ENCODE results near the gene ZNF800. TPM values are rescaled to one million over a fixed set of nuclear protein-coding genes. Genes with fewer than 3 reads are reported as not detected.
A peak's percentile ranks its signal among the peaks of the same experiment; 100 is the strongest.

Gene ZNF800
- total RNA-seq, 1 experiment from 2014 or later: 5.3 TPM

DNA sequence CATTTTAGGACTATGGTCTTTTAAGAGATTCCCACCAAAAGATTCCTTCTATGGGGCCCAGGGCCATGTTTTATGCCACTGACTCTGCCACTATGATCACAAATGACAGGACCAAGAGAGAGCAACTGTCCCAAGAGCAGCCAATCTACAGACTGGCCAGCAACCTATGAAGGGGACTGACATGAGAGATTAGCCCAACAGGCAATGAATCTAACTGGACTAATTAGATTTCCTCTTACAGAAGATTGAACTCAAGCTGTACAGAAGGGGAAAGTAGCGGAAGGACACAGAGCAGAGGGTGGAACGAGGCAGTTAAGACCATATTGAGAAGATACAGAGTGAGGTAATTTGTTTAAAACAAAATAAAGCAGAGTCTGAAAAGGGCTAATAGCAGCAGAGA lies 25.8 kb downstream of the ZNF800 start:
- Histone ChIP-seq H3K27me3 (no peaks in the 10 kb centered on the region), H3K36me3 (peaks cover 18% of the 10 kb centered on the region), H3K4me3 (no peak overlapping the region), H3K9me3 (no peaks in the 10 kb centered on the region)
- no peak for DNase-seq

DNA sequence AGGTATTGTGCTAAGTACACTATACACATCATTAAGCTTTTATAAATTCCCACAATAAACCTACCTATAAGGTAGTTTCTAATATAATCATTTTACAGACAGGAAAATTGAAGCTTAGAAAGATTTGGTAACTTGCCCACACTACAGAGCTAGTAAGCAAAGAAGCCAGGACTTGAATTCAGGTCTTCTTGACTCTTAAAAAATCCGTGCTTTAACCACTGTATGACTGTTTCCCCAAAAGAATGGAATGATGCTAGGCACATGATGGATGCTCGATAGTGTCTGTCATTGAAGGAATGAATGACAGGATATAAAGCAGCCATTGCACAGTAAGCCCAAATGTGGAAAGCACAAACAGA lies 26.6 kb downstream of the ZNF800 start:
- H3K36me3 ChIP-seq: peaks cover 17% of the 10 kb centered on the region
- no peak for DNase-seq

DNA sequence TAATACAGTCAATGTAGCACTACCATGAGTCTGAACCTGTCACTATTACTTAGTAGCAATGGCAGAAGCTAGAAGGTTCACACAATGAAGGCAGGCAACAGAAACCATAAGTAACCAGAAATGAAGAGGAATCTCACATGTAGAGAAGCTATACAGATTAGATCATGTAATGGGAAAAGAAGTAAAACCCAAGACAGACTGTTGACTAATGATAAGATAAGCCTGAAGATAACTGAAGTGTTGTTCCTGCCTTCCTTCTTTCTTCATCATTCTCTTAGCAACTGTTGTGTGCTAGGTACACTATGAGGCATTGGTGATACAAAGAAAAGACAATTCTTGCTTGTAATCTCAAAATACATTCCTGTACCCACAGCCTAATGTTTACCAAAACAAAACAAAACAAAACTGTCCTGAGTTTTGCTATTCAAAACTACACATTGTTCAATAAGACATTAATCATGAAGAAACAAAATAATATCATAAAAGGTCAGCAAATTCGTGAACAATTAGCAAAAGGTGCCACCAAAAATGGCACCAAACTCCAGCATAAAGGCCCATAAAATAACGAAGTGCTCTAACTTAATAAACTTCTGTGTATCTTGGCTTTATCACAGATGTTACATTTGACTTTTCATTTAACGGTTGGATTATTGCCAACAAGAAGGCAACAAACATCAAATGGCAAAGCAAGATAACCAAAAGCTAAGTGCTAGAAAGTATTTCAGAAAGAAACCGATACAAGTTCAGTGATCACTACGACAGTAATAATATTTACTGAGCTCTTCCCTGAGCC lies 27.1 kb downstream of the ZNF800 start:
- H3K36me3 ChIP-seq: peaks cover 17% of the 10 kb centered on the region
- H3K27me3 ChIP-seq: no peaks in the 10 kb centered on the region
- H3K4me3 ChIP-seq: no peak overlapping the region
- DNase-seq: no peak
- H3K9me3 ChIP-seq: no peaks in the 10 kb centered on the region

More for the DNA sequence above, 26.6 kb downstream of the ZNF800 start:
- Histone ChIP-seq H3K4me3 (no peak overlapping the region), H3K9me3 (no peaks in the 10 kb centered on the region), H3K27me3 (no peaks in the 10 kb centered on the region)

DNA sequence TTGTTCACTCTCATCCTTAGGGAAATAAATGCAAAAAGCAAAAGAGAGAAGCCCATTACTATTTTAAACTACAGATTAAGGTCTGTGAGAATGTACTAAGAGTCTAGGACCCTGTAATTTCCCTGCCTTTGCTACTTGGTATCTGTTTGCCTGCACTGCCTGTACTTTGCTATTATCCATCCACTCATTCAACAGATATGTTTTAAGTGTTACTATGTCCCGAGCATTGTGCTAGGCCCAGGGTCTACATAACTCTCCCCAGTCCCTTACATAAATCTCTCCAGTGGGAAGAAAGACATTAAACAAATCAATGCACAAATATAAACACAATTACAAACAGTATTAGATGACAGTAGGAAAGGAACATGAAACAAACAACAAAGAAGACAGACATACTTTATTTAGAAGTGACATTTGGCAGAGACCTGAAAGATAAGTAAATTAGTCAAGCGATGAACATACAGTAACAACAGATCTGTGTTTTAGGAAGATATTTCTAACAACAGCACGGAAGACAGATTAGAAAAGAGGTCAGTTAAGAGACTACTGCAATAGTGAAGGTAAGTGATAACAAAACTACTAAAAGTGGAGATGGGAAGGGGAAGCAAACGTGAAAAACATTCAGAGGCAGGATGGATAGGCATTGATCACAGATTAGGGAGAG lies 30.0 kb downstream of the ZNF800 start:
- Histone ChIP-seq H3K9me3 (no peaks in the 10 kb centered on the region), H3K27me3 (no peaks in the 10 kb centered on the region), H3K4me3 (no peak overlapping the region), H3K36me3 (peaks cover 11% of the 10 kb centered on the region)
- DNase-seq: no peak

DNA sequence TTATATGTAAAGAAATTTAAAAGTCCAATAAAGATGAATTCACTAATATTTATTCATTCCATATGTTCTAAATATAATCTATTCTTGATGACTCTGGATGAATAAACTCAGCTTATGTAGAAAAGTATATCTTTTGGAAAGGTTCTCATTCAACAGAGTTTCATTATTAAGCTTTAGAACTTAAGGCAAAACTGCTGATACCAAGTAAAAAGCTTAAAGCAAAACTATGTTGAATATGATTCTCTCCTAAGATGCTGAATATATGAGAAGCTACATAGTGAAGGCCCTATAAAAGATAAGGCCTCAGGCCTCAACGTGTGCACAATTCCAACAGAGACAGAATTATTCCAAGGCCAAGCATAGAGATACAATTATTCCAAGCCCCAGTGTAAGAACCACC lies 30.8 kb downstream of the ZNF800 start:
- DNase-seq: no peak
- H3K27me3 ChIP-seq: no peaks in the 10 kb centered on the region
- H3K36me3 ChIP-seq: peaks cover 11% of the 10 kb centered on the region
- no peaks in the 10 kb centered on the region for H3K9me3 ChIP-seq
- H3K4me3 ChIP-seq: no peak overlapping the region

DNA sequence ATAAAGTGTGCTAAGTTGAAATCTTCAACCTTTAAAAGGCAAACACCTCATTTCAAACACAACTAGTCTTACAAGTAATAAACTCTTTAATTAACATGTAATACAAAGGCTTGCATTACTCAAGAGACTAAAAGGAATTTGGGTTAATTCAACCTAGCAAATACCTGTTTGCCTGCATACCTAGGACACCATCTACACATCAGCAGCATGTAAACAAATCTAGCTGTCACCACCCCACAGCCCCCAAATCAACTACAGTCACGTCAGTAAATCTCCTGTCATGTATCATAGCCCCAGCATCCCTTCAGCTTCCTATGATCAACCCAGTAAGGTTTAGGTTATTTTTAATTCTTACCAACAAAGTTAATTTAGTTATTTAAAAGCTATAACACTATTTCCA lies 33.5 kb downstream of the ZNF800 start:
- H3K36me3 ChIP-seq: peaks cover 7% of the 10 kb centered on the region; the same call in 1 of the 2 replicates

DNA sequence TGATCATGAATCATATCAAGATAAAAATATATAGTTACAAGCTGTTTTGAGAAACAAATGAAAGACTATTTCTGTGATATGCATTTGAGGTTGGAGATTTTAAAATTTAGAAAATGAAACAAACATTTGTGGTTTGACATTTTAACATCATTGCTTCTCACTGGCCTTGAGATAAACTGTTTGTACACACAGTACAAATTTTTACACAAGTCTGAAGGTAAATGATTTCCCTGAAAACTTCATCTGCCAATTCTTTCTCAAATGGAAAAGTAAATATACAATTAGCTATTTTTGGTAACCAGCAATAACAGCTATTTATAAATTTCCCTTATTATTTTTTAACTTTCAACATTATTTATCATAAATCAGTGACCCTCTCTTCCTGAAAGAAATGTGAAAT lies 38.6 kb downstream of the ZNF800 start:
- Histone ChIP-seq H3K4me3 (no peak overlapping the region), H3K9me3 (no peaks in the 10 kb centered on the region), H3K36me3 (no peaks in the 10 kb centered on the region; the same call in 1 of the 2 replicates), H3K27me3 (no peaks in the 10 kb centered on the region)
- no peak for DNase-seq

More for the DNA sequence above, 33.5 kb downstream of the ZNF800 start:
- Histone ChIP-seq H3K27me3 (no peaks in the 10 kb centered on the region), H3K4me3 (no peak overlapping the region), H3K9me3 (no peaks in the 10 kb centered on the region)
- no peak for DNase-seq

DNA sequence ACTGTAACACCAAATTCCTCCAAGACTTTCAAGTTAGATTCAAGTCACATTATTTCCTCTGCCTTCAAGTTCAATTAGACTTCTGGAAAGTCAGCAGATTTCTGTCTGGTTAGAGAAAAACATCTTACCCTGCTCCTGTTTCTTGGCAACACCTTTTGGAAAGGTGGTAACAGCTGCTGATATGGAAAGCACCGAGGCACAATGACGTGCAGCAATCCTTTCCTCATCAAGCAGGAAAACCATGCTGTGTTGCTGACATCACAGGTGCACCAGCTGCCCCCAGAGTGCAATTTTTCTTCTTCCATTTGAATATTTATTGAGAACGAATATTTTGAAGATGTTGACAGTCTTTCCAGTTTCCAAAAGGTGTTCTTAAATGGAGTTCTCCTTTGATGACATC lies 41.9 kb downstream of the ZNF800 start:
- DNase-seq: no peak
- Histone ChIP-seq H3K4me3 (no peak overlapping the region), H3K9me3 (no peaks in the 10 kb centered on the region), H3K27me3 (no peaks in the 10 kb centered on the region), H3K36me3 (no peaks in the 10 kb centered on the region; the same call in 1 of the 2 replicates)

DNA sequence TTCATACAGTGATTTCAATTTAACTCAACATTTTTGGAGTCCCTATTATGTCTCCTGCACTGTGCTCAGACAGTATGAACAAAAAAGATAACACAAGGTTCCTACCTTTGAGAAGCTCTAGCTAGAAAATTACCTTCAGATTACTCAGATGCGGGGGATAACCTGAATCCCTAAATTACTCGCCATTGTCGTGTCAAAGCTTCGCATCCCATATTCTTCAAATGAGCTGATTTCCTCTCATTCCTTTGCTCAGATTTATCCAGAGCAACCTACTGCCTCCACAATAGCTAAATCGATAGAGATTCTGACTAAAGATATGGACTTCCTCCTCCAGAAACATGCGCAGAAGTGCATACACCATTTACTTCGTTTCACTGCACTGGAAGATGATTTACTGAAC lies 42.6 kb downstream of the ZNF800 start:
- H3K9me3 ChIP-seq: no peaks in the 10 kb centered on the region
- no peak overlapping the region for H3K4me3 ChIP-seq
- H3K36me3 ChIP-seq: no peaks in the 10 kb centered on the region; the same call in 1 of the 2 replicates
- no peak for DNase-seq
- no peaks in the 10 kb centered on the region for H3K27me3 ChIP-seq

DNA sequence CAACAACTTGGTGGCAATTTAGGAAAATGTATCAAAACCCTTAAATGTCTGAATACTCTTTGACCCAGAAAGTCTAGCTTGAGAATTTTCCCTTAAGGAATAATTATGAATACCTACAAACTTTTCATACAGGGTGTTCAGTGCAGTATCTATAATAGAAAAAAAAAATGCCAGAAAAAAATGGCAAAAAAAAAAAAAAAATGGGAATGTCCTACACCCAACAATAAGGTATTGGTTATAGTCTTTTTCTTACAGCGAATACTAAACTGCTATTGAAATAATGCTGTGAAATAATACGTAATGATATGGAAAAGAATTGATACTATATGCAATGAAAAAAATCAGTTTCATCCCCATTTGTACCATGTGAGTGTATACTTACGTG lies 44.3 kb downstream of the ZNF800 start:
- Histone ChIP-seq H3K27me3 (no peaks in the 10 kb centered on the region), H3K36me3 (no peaks in the 10 kb centered on the region; the same call in 1 of the 2 replicates), H3K9me3 (no peaks in the 10 kb centered on the region), H3K4me3 (peak overlapping the region; percentile 29)
- DNase-seq: no peak

DNA sequence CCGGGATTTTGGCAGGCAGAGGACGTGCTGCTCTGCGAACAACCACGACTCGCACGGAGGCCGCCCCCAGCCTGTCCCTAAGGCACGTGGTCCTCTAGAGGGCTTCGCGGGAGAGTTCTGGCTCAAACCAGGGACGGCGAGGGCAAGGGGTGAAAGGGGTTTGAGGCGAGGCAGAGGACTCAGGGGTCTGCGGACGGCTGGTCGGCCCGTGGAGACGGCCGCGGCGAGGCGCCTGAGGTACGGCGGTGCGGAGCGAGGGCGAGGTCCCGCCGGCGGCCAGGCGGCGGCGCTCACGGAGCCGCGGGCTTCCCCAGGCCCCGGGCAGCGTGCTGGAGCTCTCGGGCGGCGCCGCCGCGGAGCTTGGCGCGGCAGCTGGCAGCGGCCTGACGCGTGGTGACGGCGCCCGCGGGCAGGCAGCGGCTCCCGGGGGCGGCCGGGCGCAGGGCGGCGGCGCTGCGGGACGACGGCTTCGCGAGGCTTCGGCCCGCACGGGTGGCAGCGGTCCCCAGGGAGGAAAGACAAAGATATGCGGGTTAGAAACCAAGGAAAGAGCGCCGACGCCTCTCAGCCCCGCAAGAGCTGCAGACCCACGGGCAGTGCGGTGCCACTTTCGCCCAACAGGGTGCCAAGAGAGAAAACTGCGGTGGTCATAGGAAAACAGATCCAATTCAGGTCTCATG lies 44.8 kb downstream of the ZNF800 start:
- H3K27me3 ChIP-seq: no peaks in the 10 kb centered on the region
- peak overlapping the region; percentile 29 for H3K4me3 ChIP-seq
- DNase-seq: peak; percentile 73
- H3K9me3 ChIP-seq: no peaks in the 10 kb centered on the region
- no peaks in the 10 kb centered on the region for H3K36me3 ChIP-seq

DNA sequence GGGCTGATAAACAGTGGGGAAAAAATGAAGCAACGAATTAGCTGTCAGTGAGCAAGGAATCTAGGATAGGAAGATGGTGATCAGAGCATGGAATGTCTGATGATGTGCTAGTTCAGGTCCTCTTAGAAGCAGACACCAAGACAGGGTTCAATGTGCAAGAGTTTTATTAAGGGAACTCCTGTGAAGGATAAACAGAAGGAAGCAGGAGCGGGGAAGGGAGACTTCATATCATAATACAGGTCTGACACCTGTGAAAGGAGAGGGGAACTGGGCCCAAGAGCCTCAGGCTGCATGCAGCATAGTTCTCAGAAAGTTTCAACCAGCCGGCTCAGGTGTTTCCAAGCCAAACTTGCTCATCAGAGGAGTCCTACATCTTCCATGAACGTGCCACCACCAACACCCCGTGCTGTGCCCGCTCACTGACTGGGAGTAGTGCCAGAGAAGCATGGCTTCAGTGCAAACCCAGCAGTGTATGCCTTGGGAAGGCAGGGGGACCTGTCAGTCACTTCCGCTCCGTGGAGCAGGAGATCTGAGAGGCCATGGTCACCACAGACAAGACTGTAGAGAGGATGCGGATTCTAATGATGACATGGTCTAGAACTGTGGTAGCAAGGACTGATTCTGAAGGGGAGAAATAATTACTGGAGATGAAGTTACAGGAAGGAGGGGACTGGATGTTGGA lies 45.8 kb downstream of the ZNF800 start:
- H3K27me3 ChIP-seq: no peaks in the 10 kb centered on the region
- no peak overlapping the region for H3K4me3 ChIP-seq
- no peaks in the 10 kb centered on the region for H3K9me3 ChIP-seq
- DNase-seq: no peak
- no peaks in the 10 kb centered on the region for H3K36me3 ChIP-seq

DNA sequence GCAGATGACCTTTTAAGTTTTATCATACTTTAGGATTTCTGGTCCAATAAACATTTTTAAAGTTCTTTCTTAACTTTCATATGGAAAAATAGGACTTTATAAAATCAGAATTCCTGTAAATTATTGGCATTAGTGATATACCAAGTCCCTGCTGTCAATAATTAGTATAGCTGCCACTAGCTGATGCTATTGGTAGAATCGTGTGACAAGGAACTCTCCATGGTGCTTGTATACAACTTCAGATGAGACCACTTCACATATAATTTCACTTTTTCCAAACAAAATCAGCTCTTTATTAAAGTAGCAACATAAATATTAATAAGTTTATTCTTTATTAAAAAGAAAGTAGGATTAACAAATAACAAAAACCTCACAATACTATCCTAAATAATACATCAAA lies 49.9 kb downstream of the ZNF800 start:
- H3K9me3 ChIP-seq: no peaks in the 10 kb centered on the region
- no peaks in the 10 kb centered on the region for H3K36me3 ChIP-seq
- no peak overlapping the region for H3K4me3 ChIP-seq
- no peak for DNase-seq
- no peaks in the 10 kb centered on the region for H3K27me3 ChIP-seq

DNA sequence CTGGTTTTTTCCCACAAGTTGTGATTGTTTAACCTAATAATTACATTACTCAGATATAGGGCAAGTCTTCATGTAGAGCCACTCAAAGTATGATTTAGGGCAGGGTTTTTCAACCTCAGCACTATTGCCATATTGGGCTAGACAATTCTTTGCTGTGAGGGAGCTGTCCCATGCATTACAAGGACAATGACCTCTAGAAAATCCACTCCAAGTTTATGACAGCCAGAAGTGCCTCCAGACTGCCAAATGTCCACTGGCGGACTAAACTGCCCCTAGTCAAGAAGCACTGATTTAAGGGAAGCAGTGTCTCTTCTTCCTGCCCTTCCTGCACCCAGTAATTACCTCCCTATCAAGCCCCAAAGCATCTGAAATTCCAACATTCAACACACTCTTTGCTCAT lies 54.4 kb downstream of the ZNF800 start:
- Histone ChIP-seq H3K36me3 (no peaks in the 10 kb centered on the region), H3K27me3 (no peaks in the 10 kb centered on the region), H3K4me3 (no peak overlapping the region), H3K9me3 (no peaks in the 10 kb centered on the region)
- no peak for DNase-seq

DNA sequence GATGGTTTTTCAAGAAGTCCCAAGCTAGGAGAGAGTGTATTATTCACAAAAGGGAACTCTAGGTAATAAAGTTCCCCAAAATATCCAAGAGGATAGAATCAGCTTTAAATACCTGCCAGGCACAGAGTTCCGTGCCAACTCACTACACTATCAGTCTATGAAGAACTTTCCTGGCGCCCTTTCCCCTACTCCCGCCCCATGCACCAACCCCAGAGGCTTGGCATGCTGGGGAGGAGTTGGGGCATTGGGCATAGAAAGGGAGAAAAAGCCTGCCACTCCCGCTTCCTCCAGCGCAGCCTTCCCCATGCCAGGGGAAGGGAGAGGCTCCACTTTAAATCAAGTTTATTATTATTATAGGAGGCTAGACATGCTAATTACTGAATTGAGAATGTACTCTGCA lies 54.9 kb downstream of the ZNF800 start:
- H3K4me3 ChIP-seq: no peak overlapping the region
- no peaks in the 10 kb centered on the region for H3K36me3 ChIP-seq
- H3K9me3 ChIP-seq: no peaks in the 10 kb centered on the region
- H3K27me3 ChIP-seq: no peaks in the 10 kb centered on the region
- no peak for DNase-seq

DNA sequence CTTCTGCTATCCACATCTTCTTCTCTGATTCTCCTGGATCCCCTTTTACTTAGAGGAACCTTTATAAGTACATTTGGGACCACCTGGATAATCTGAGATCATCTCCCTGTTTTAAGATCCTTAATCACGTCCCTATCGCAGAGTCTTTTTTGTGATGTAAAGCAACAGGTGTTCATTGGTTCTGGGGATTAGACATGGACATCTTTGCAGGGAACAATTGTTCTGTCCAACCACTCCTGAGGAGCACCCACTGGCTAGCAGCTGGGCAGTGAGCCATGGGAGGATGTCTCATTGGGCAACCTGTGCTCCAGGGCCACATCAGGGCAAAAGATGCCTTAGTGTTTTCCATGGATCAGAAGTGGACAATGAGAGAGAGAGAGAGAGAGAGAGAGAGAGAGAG lies 56.0 kb downstream of the ZNF800 start:
- Histone ChIP-seq H3K9me3 (no peaks in the 10 kb centered on the region), H3K36me3 (no peaks in the 10 kb centered on the region), H3K4me3 (no peak overlapping the region), H3K27me3 (no peaks in the 10 kb centered on the region)
- no peak for DNase-seq

DNA sequence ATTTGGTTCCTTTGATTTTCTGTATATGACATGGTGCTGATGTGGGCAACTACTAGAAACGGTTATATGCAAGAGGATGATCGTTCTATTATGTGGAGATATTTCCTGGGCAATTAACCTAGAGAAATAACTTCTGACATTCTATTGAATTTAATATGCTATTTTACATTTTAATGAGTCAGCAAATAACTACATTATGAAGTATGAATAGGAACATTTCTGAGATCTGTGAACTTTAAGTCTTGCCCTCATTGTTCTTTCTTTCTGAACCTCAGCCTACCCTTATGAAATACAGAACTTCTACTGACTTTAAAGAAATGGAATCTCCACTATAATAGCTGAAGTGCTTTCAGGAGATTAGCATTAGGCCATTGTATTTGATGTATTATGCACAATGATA lies 59.6 kb downstream of the ZNF800 start:
- Histone ChIP-seq H3K4me3 (no peak overlapping the region), H3K9me3 (no peaks in the 10 kb centered on the region), H3K27me3 (no peaks in the 10 kb centered on the region), H3K36me3 (no peaks in the 10 kb centered on the region)
- DNase-seq: no peak
